ENCODE data around the gene MUC21. TPM values are rescaled to one million over a fixed set of nuclear protein-coding genes. Genes with fewer than 3 reads are reported as not detected.
"Not testable (repeated sequence)": the region's sequence is repeated elsewhere in the genome, so short reads cannot be mapped to it uniquely, and the experiment has no call there.

MUC21 gene
- total RNA-seq, 1 donor from 2014 or later: not detected

- intact Hi-C loops (cut with micrococcal nuclease): no loop called here
Measured at GRCh38 chr6:30966154-30966553, 17.4 kb upstream of the MUC21 start.

GRCh38 chr6:30969171-30969570, 14.3 kb upstream of the MUC21 start:
- intact Hi-C loops (cut with micrococcal nuclease): not testable (repeated sequence)

GRCh38 chr6:30970946-30971345, 12.6 kb upstream of the MUC21 start:
- intact Hi-C loops (cut with micrococcal nuclease): no loop called here

- intact Hi-C loops (cut with micrococcal nuclease): no loop called here
Measured at GRCh38 chr6:30972816-30973215, 10.7 kb upstream of the MUC21 start.

GRCh38 chr6:30974490-30975252, 8.8 kb upstream of the MUC21 start:
- intact Hi-C loops (cut with micrococcal nuclease): no loop called here

- intact Hi-C loops (cut with micrococcal nuclease): no loop called here
Measured at GRCh38 chr6:30979141-30979540, 4.4 kb upstream of the MUC21 start.

GRCh38 chr6:30979690-30980089, 3.8 kb upstream of the MUC21 start:
- intact Hi-C loops (cut with micrococcal nuclease): no loop called here

- intact Hi-C loops (cut with micrococcal nuclease): no loop called here
Measured at GRCh38 chr6:30981942-30982772, 1.4 kb upstream of the MUC21 start.

GRCh38 chr6:30985490-30985889, 2.0 kb downstream of the MUC21 start:
- intact Hi-C loops (cut with micrococcal nuclease): no loop called here

- intact Hi-C loops (cut with micrococcal nuclease): no loop called here
Measured at GRCh38 chr6:30987304-30987703, 3.8 kb downstream of the MUC21 start.

- intact Hi-C loops (cut with micrococcal nuclease): no loop called here
Measured at GRCh38 chr6:30988209-30988825, 4.8 kb downstream of the MUC21 start.

GRCh38 chr6:30990422-30991086, 7.0 kb downstream of the MUC21 start:
- intact Hi-C loops (cut with micrococcal nuclease): no loop called here

- intact Hi-C loops (cut with micrococcal nuclease): no loop called here
Measured at GRCh38 chr6:30991891-30992290, 8.4 kb downstream of the MUC21 start.

GRCh38 chr6:30997301-30997700, 13.8 kb downstream of the MUC21 start:
- intact Hi-C loops (cut with micrococcal nuclease): no loop called here

GRCh38 chr6:30998785-30999184, 15.3 kb downstream of the MUC21 start:
- intact Hi-C loops (cut with micrococcal nuclease): no loop called here

- intact Hi-C loops (cut with micrococcal nuclease): not testable (repeated sequence)
Measured at GRCh38 chr6:31000067-31000860, 16.7 kb downstream of the MUC21 start.

GRCh38 chr6:31001281-31001888, 17.9 kb downstream of the MUC21 start:
- intact Hi-C loops (cut with micrococcal nuclease): no loop called here

- intact Hi-C loops (cut with micrococcal nuclease): no loop called here
Measured at GRCh38 chr6:31002471-31002870, 19.0 kb downstream of the MUC21 start.

- intact Hi-C loops (cut with micrococcal nuclease): no loop called here
Measured at GRCh38 chr6:31004794-31005193, 21.3 kb downstream of the MUC21 start.

- intact Hi-C loops (cut with micrococcal nuclease): no loop called here
Measured at GRCh38 chr6:31005249-31006020, 21.9 kb downstream of the MUC21 start.
